HG02970 (cell line): ENCODE measurements around the gene KCTD17.

Experiments used
- ATAC-seq: cut with Tn5 transposase; IDR thresholded peaks from one replicate; pipeline ENCODE4 v1.9.1; 2021; ENCODE audit warnings: mild to moderate bottlenecking, moderate library complexity, moderate number of reproducible peaks; ENCODE audit not compliant: unreplicated experiment, low FRiP score

The KCTD17 gene, protein sequence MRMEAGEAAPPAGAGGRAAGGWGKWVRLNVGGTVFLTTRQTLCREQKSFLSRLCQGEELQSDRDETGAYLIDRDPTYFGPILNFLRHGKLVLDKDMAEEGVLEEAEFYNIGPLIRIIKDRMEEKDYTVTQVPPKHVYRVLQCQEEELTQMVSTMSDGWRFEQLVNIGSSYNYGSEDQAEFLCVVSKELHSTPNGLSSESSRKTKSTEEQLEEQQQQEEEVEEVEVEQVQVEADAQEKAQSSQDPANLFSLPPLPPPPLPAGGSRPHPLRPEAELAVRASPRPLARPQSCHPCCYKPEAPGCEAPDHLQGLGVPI

DNA sequence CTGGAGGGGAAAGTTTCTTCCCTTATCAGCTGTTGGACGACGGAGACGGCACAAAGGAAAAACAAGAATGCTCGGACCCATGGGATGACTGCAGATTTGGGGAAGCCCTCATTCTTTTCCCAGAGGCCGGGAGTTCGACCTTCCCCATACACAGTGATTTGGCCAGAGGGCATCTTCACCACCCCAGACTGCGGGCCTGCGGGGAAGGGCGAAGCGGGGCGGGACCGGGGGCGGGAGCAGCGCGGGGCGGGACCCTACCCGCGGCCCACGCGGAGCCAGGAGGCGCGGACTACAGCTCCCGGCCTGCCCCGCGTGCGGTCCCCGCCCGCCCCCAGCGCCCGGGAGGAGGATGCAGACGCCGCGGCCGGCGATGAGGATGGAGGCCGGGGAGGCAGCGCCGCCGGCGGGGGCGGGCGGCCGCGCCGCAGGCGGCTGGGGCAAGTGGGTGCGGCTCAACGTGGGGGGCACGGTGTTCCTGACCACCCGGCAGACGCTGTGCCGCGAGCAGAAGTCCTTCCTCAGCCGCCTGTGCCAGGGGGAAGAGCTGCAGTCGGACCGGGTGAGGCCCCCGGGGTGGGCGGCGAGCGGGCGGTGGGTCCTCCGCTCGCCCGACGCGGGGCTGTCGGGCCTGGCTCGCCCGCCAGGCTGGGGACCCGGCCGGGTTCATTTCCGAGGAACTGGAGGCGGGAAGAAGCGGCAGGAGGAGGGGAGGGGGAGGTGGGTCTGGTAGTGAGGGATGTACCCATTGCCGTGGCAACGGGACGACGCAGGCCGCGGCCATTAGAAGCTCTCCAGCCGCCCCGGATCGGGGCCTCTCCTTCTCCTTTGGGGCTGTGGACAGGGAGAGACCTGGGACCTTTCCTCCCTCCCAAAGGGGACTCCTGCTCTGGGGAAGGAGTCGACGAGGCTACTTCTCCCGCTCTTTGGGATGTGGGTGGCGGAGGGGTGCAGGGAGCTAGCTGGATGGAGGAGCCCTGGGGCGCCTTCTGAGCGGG lies at the start of gene KCTD17:
Gene KCTD17 (plus strand): TSS at position 352 of the 995 bp plus-strand sequence. CDS start 19 bp downstream, at position 371.
- peak; percentile 58 for ATAC-seq

- ATAC-seq = no peak
These were observed 49.7 kb upstream of the KCTD17 start for GRCh38 chr22:37001826-37002225.

DNA sequence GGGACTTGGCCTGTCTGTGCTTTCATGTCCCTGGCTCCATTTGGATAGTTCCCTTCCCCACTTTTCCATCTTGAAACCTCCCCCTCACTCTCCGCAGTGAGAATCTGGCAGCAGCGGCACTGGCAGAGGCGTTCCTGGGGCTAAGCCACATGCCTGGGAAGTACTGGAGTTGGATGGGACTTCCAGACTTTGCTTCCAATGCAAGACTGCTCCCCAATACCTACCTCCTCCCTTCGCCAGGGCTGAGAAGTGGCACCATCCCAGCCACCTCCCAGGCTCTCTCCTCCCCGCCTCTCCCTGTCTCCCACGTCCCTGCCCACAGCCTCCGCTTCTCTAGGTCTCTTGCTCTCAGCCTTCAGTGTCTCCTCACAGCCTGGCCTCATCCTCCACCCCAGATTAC lies 48.9 kb upstream of the KCTD17 start:
- no peak for ATAC-seq

- no peak for ATAC-seq
These were observed 43.9 kb upstream of the KCTD17 start for GRCh38 chr22:37007651-37008050.

GRCh38 chr22:37008365-37008764 lies 43.2 kb upstream of the KCTD17 start:
- no peak for ATAC-seq

- ATAC-seq = no peak
These were observed 42.1 kb upstream of the KCTD17 start for GRCh38 chr22:37009490-37009889.

GRCh38 chr22:37010174-37010573 lies 41.4 kb upstream of the KCTD17 start:
- ATAC-seq = no peak

GRCh38 chr22:37010976-37011375 lies 40.6 kb upstream of the KCTD17 start:
- ATAC-seq = no peak

- no peak for ATAC-seq
These were observed 40.1 kb upstream of the KCTD17 start for GRCh38 chr22:37011472-37011871.

- ATAC-seq = no peak
These were observed 39.2 kb upstream of the KCTD17 start for GRCh38 chr22:37012262-37012904.

- ATAC-seq = no peak
These were observed 38.6 kb upstream of the KCTD17 start for GRCh38 chr22:37012956-37013355.

- ATAC-seq = no peak
These were observed 37.1 kb upstream of the KCTD17 start for GRCh38 chr22:37014415-37014806.

DNA sequence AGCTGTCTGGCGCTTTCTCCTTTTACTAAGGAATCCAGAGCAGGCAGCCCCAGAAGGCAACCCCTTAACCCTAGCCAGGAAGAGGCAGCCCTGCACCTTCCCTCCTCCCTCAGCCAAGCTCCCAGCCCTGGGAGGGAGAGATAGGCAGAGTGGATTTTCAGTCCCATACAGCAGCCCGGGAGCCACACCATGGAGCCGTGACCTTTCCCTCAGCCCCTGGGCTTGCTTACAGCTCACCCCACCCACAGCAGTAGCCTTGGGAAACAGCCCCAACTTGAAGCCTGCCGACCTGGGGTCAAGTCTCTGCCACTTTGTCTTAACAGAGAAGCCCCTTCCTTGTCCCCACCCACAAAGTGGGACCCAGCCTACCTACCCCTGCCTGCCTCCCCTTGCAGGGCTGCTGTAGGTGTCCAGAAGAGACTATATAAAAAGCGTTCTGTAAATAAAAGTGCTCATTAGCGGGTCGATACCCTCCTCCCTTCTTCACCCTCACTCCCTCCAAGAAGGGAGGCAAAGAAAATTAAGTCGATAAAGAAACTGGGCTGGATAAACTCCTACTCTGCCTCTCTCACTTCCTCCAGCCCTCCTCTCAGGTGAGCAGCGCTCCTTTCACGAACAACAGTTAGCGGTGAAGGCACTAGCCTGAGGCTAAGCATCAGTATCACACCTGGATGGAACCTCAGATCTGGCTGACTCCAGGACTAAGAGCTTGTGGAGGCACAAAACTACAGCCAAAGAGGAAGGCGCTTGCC lies 36.5 kb upstream of the KCTD17 start:
- no peak for ATAC-seq

DNA sequence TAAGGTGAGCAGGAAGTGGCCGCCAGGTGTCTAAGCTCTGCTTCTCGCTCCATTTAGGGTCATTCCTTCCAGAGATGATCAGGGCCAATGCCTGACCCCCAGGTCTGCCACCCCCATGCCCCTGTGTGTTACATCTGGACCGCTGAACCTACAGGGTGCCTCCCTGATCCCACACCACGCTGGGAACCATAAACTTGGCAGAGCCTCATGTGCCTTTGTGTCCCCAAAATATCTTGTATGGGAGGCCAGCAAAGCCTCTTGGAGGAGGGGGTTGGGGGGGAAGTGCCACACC lies 36.0 kb upstream of the KCTD17 start:
- ATAC-seq = no peak

- no peak for ATAC-seq
These were observed 35.2 kb upstream of the KCTD17 start for GRCh38 chr22:37016134-37016910.

DNA sequence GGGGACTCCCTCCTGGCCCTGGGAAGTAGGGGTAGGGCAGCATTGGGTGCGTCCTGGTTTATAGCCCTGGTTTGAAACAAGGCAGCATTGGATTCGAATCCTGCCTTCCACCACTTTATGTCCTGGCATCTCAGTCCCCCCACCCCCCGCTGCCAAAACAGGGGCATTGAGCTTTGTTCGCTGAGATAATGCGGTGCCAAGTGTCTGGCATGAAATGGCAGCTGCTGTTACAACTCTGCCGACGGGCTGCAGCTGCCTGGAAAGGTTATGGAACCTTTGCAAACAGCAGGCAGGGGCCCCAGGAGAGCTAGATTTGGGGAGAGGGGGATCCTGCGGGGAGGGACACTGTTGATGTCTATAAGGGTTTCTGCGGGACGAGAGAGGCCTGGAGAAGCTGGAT lies 34.2 kb upstream of the KCTD17 start:
- ATAC-seq = no peak

DNA sequence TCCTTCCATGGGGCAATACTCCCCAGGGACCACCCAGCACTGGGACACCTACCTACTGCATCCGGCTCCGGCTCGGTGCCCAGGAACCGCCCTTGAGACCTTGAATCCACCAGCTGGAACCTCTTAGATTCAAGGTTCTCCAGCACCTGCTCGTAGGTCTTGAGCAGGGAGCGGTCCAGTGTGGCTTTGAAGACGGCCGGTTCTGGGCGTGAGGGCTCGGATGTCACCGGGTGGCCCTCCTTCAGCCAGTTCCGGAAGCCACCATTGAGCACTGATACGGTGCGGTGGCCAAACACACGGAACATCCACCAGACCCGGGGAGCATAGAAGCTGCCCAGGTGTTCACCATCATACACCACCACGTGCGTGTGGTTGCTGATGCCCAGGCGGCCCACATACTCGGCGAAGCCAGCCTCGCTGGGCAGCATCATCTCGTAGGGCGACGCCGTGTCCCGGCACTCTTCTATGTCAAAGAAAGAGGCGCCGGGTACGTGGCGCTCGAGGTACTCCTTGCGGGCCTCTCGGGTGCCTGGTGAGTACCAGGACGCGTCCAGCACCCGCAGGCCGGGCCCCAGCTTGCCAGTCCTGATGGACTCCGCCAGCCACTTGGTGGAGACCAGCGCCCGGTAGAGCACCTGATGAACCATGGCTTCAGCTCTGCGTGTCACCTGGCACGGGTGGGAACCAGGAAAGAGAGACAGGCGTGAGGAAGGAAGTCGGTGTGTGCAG lies 33.3 kb upstream of the KCTD17 start:
- no peak for ATAC-seq

GRCh38 chr22:37018815-37019308 lies 32.7 kb upstream of the KCTD17 start:
- peak; percentile 13 for ATAC-seq
